KOPT-K1 (cell line): Measurements from ENCODE around the gene METTL1.

Source experiments
- H3K27ac ChIP-seq: fragments of 200-600 bp; sonication (generic); 2 replicates; pipeline ENCODE4 v1.5.1; 2016; ENCODE audit warnings: antibody characterized with exemption, mild to moderate bottlenecking, low read depth, low read length; ENCODE audit not compliant: poor library complexity, severe bottlenecking
- H3K36me3 ChIP-seq: fragments of 200-600 bp; sonication (generic); 2 replicates; pipeline ENCODE4 v1.5.1; 2017; ENCODE audit warnings: antibody characterized with exemption, mild to moderate bottlenecking, low read length, moderate library complexity; ENCODE audit not compliant: insufficient read depth
- H3K9me3 ChIP-seq: fragments of 200-600 bp; sonication (generic); 2 replicates; pipeline ENCODE4 v1.5.1; 2017; ENCODE audit warnings: antibody characterized with exemption, low read length, mild to moderate bottlenecking; ENCODE audit not compliant: insufficient read depth, poor library complexity, severe bottlenecking

METTL1 gene

GRCh38 chr12:57766464-57767304 is 5.2 kb downstream of the METTL1 start, which contains the start of gene CYP27B1:
TSS of gene CYP27B1 (minus strand) at chr12:57767078. CDS start at chr12:57767041, 37 bp downstream.
- Histone ChIP-seq H3K9me3 (no peaks in the 10 kb centered on the region), H3K27ac (no peak within 1 kb of the TSS), H3K36me3 (peaks cover 54% of the 10 kb centered on the region)

- Histone ChIP-seq H3K27ac (no peak overlapping the region), H3K9me3 (no peaks in the 10 kb centered on the region), H3K36me3 (peaks cover 61% of the 10 kb centered on the region)
Measured at GRCh38 chr12:57765698-57766463, 6.0 kb downstream of the METTL1 start.

GRCh38 chr12:57765003-57765697 is 6.8 kb downstream of the METTL1 start:
- no peak overlapping the region for H3K27ac ChIP-seq
- H3K36me3 ChIP-seq, result peaks cover 61% of the 10 kb centered on the region
- H3K9me3 ChIP-seq, result no peaks in the 10 kb centered on the region

- Histone ChIP-seq H3K27ac (no peak overlapping the region), H3K36me3 (peaks cover 61% of the 10 kb centered on the region), H3K9me3 (no peaks in the 10 kb centered on the region)
Measured at GRCh38 chr12:57764662-57765002, 7.3 kb downstream of the METTL1 start.

GRCh38 chr12:57763881-57764661 is 7.8 kb downstream of the METTL1 start:
- H3K36me3 ChIP-seq, result peaks cover 61% of the 10 kb centered on the region
- H3K27ac ChIP-seq, result no peak overlapping the region
- no peaks in the 10 kb centered on the region for H3K9me3 ChIP-seq

- Histone ChIP-seq H3K27ac (no peak overlapping the region), H3K9me3 (no peaks in the 10 kb centered on the region), H3K36me3 (peaks cover 61% of the 10 kb centered on the region)
Measured at GRCh38 chr12:57762463-57762862, 9.4 kb downstream of the METTL1 start.

GRCh38 chr12:57761391-57761998 is 10.4 kb downstream of the METTL1 start:
- peaks cover 64% of the 10 kb centered on the region for H3K36me3 ChIP-seq
- no peaks in the 10 kb centered on the region for H3K9me3 ChIP-seq
- H3K27ac ChIP-seq, result no peak overlapping the region

- Histone ChIP-seq H3K36me3 (peaks cover 64% of the 10 kb centered on the region), H3K27ac (no peak overlapping the region), H3K9me3 (no peaks in the 10 kb centered on the region)
Measured at GRCh38 chr12:57760347-57760982, 11.4 kb downstream of the METTL1 start.

- Histone ChIP-seq H3K9me3 (no peaks in the 10 kb centered on the region), H3K36me3 (peaks cover 64% of the 10 kb centered on the region), H3K27ac (no peak overlapping the region)
Measured at GRCh38 chr12:57759360-57759980, 12.4 kb downstream of the METTL1 start.

- Histone ChIP-seq H3K27ac (no peak overlapping the region), H3K36me3 (peaks cover 64% of the 10 kb centered on the region), H3K9me3 (no peaks in the 10 kb centered on the region)
Measured at GRCh38 chr12:57758552-57759359, 13.1 kb downstream of the METTL1 start.

GRCh38 chr12:57757771-57758170 is 14.1 kb downstream of the METTL1 start:
- Histone ChIP-seq H3K9me3 (no peaks in the 10 kb centered on the region), H3K36me3 (peaks cover 59% of the 10 kb centered on the region), H3K27ac (no peak overlapping the region)

- Histone ChIP-seq H3K9me3 (no peaks in the 10 kb centered on the region), H3K27ac (peak overlapping the region; percentile 45), H3K36me3 (peaks cover 49% of the 10 kb centered on the region)
Measured at GRCh38 chr12:57756406-57757341, 15.2 kb downstream of the METTL1 start.
